Right atrium auricular region (tissue), 2 donors: ENCODE data around the gene FGF10. TPM values are rescaled to one million over a fixed set of nuclear protein-coding genes. Genes with fewer than 3 reads are reported as not detected.

Experiments
- DNase-seq: peaks from one replicate; pipeline ENCODE4 v3.0.0-alpha.2; 2019; ENCODE audit warnings: low spot score
- H3K27ac ChIP-seq, 2 donors: fragments of 200-600 bp; sonication (generic); 1 replicate in 1 of 2; 2 replicates in 1 of 2; pipeline ENCODE4 v1.5.1; 2016 to 2019
- H3K27me3 ChIP-seq, 2 donors: fragments of 200-600 bp; sonication (generic); one replicate each; pipeline versions ENCODE4 v1.5.1 to v1.6.0; 2017 to 2019
- H3K36me3 ChIP-seq: fragments of 200-600 bp; sonication (generic); one replicate; pipeline ENCODE4 v1.5.1; 2016
- H3K4me1 ChIP-seq, 2 donors: fragments of 200-600 bp; sonication (generic); one replicate each; pipeline versions ENCODE4 v1.5.1 to v1.6.0; 2017 to 2019
- H3K4me3 ChIP-seq, 2 donors: fragments of 200-600 bp; sonication (generic); 1 replicate in 1 of 2; 2 replicates in 1 of 2; pipeline ENCODE4 v1.5.1; 2017 to 2019; ENCODE audit warnings: mild to moderate bottlenecking in 1 of 2, moderate library complexity in 1 of 2
- H3K9me3 ChIP-seq, 2 donors: fragments of 200-600 bp; sonication (generic); one replicate each; pipeline ENCODE4 v1.5.1; 2019
- CTCF ChIP-seq, 2 donors: fragments of 200-600 bp; sonication (generic); IDR thresholded peaks; one replicate each; pipeline ENCODE4 v1.5.1; 2019; ENCODE audit warnings: antibody characterized with exemption in 2 of 2
- total RNA-seq, 2 donors: library from RNA; depleted of rRNA; stranded (reverse); fragments of >200 nt; gene quantifications; one replicate each; pipeline ENCODE4 v1.1.0, GENCODE V29; 2016

The FGF10 gene
- total RNA-seq, 2 donors from 2014 or later: 0.19 to 0.75 TPM

DNA sequence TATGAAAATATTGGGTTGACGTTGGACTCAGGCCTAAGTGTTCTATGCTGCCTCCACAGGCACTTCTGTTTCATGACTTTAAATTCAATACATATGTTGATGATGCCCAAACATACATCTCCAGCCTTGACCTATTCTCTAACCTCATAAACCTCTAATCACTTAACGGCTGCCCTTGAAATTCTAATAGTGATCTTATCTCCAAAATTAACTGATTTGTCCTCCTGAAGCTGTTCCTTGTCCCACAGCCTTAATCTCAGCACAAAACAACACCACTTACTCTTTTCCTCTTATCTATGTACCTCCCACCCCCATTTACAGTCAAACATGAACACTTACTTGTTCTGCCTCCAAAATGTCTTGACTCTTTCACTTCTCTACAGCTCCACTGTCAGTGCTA is 43.3 kb downstream of the FGF10 start:
- Histone ChIP-seq H3K9me3 (no peaks in the 10 kb centered on the region), H3K36me3 (no peaks in the 10 kb centered on the region), H3K4me3 (no peak overlapping the region), H3K4me1 (no peaks in the 10 kb centered on the region), H3K27me3 (no peaks in the 10 kb centered on the region), H3K27ac (no peak overlapping the region)
- no peak for TF ChIP-seq CTCF (IDR thresholded peaks at IDR 0.05)
- DNase-seq: no peak

GRCh38 chr5:44336708-44337107 is 52.5 kb downstream of the FGF10 start:
- TF ChIP-seq CTCF (IDR thresholded peaks at IDR 0.05): no peak
- DNase-seq: no peak
- no peaks in the 10 kb centered on the region for H3K27me3 ChIP-seq
- no peak overlapping the region for H3K27ac ChIP-seq
- H3K4me3 ChIP-seq: no peak overlapping the region
- H3K4me1 ChIP-seq: no peaks in the 10 kb centered on the region
- H3K9me3 ChIP-seq: no peaks in the 10 kb centered on the region
- no peaks in the 10 kb centered on the region for H3K36me3 ChIP-seq

GRCh38 chr5:44334622-44335021 is 54.6 kb downstream of the FGF10 start:
- Histone ChIP-seq H3K4me3 (no peak overlapping the region), H3K27ac (no peak overlapping the region), H3K27me3 (no peaks in the 10 kb centered on the region), H3K9me3 (no peaks in the 10 kb centered on the region), H3K36me3 (no peaks in the 10 kb centered on the region), H3K4me1 (no peaks in the 10 kb centered on the region)
- no peak for DNase-seq
- TF ChIP-seq CTCF (IDR thresholded peaks at IDR 0.05): no peak

- TF ChIP-seq CTCF (IDR thresholded peaks at IDR 0.05): peak; percentile 33 to 72
- no peak for DNase-seq
- Histone ChIP-seq H3K4me1 (no peaks in the 10 kb centered on the region), H3K36me3 (no peaks in the 10 kb centered on the region), H3K27ac (no peak overlapping the region), H3K4me3 (no peak overlapping the region), H3K27me3 (no peaks in the 10 kb centered on the region), H3K9me3 (no peaks in the 10 kb centered on the region)
Observed at GRCh38 chr5:44332285-44332971, 56.8 kb downstream of the FGF10 start.

GRCh38 chr5:44331471-44332050 is 57.7 kb downstream of the FGF10 start:
- Histone ChIP-seq H3K27ac (no peak overlapping the region), H3K4me1 (no peaks in the 10 kb centered on the region), H3K9me3 (no peaks in the 10 kb centered on the region), H3K27me3 (no peaks in the 10 kb centered on the region), H3K4me3 (no peak overlapping the region), H3K36me3 (no peaks in the 10 kb centered on the region)
- TF ChIP-seq CTCF (IDR thresholded peaks at IDR 0.05): no peak
- DNase-seq: no peak

DNA sequence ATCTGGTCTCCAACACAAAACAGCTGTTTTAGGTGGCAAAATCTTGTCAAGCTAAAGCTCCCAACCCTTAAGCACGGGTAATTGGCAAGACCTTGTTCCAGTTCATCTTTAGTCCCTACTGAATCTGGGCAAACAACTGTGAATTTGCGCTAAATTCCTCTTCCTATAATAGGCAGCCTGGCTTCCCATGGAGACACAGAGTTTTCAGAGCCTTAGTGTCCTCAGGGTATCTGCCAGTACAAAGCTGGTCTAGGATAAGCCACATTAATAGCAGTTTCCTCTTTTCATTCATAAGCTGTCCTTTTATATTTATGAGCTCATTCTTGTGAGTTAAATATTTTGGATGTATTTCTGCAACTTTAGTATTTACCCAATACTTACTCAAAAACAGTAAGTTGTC is 59.5 kb downstream of the FGF10 start:
- H3K27ac ChIP-seq: no peak overlapping the region
- no peaks in the 10 kb centered on the region for H3K36me3 ChIP-seq
- H3K9me3 ChIP-seq: no peaks in the 10 kb centered on the region
- no peaks in the 10 kb centered on the region for H3K4me1 ChIP-seq
- H3K27me3 ChIP-seq: no peaks in the 10 kb centered on the region
- H3K4me3 ChIP-seq: no peak overlapping the region
- no peak for TF ChIP-seq CTCF (IDR thresholded peaks at IDR 0.05)
- DNase-seq: no peak
